ENCODE data around the gene STK16. TPM values are rescaled to one million over a fixed set of nuclear protein-coding genes. Genes with fewer than 3 reads are reported as not detected.

The STK16 gene
- total RNA-seq, 1 donor from 2014 or later: 31.0 TPM

GRCh38 chr2:219250049-219250781 is 4.9 kb downstream of the STK16 start:
- POLR2A ChIA-PET: interaction anchor here (0.6 to 12.0 kb wide), 17 partner anchors 11 to 371 kb away, joined by 3 to 287 read pairs (median 8); partner anchors contain the start of genes ABCB6, ANKZF1, ATG9A and CNPPD1
- DNase-seq (no peak), ATAC-seq (ENCODE audit: low read depth) (no peak)
- Mint-ChIP-seq H3K27me3 (no peaks in the 10 kb centered on the region), H3K4me3 (peak overlapping the region; percentile 82), H3K9me3 (no peaks in the 10 kb centered on the region), H3K4me1 (peaks cover 77% of the 10 kb centered on the region), H3K36me3 (ENCODE audit: low read depth) (peaks cover 55% of the 10 kb centered on the region), H3K27ac (peak overlapping the region; percentile 98)
- TF ChIP-seq CTCF (IDR thresholded peaks at IDR 0.05): no peak
- CTCF ChIA-PET: interaction anchor here (1.1 to 5.2 kb wide), 4 partner anchors 18 to 44 kb away, joined by 3 to 35 read pairs (median 18); partner anchors contain the start of genes ANKZF1, ATG9A and DNAJB2
- intact Hi-C loops (cut with micrococcal nuclease): loop anchor here (5.0 kb wide), 1 partner anchor 292 kb away; the partner anchor contains the start of genes CHPF and TMEM198

GRCh38 chr2:219251656-219252055 is 6.4 kb downstream of the STK16 start:
- ATAC-seq (ENCODE audit: low read depth) (no peak), DNase-seq (no peak)
- peaks cover 53% of the 10 kb centered on the region for H3K36me3 Mint-ChIP-seq (ENCODE audit: low read depth)
- peaks cover 76% of the 10 kb centered on the region for H3K4me1 Mint-ChIP-seq
- H3K27me3 Mint-ChIP-seq: no peaks in the 10 kb centered on the region
- ChIA-PET CTCF (interaction anchor here (1.2 to 5.2 kb wide), 3 partner anchors 27 to 80 kb away, joined by 3 to 35 read pairs (median 34); partner anchors contain the start of gene DNAJB2), POLR2A (interaction anchor here (0.6 to 12.0 kb wide), 9 partner anchors 10 to 359 kb away, joined by 3 to 287 read pairs (median 61); partner anchors contain the start of genes ABCB6, ANKZF1, ATG9A and CNPPD1)
- TF ChIP-seq CTCF (IDR thresholded peaks at IDR 0.05): no peak
- peak overlapping the region; percentile 82 for H3K4me3 Mint-ChIP-seq
- H3K27ac Mint-ChIP-seq: peak overlapping the region; percentile 98
- H3K9me3 Mint-ChIP-seq: no peaks in the 10 kb centered on the region
- intact Hi-C loops (cut with micrococcal nuclease): loop anchor here (5.0 kb wide), 1 partner anchor 291 kb away; the partner anchor contains the start of genes CHPF and TMEM198

- intact Hi-C loops (cut with micrococcal nuclease): loop anchor here (5.0 kb wide), 1 partner anchor 290 kb away; the partner anchor contains the start of genes CHPF and TMEM198
- H3K4me1 Mint-ChIP-seq: peaks cover 72% of the 10 kb centered on the region
- DNase-seq (no peak), ATAC-seq (ENCODE audit: low read depth) (no peak)
- peaks cover 53% of the 10 kb centered on the region for H3K36me3 Mint-ChIP-seq (ENCODE audit: low read depth)
- no peaks in the 10 kb centered on the region for H3K27me3 Mint-ChIP-seq
- TF ChIP-seq CTCF (IDR thresholded peaks at IDR 0.05): no peak
- H3K27ac Mint-ChIP-seq: peak overlapping the region; percentile 98
- ChIA-PET POLR2A (interaction anchor here (0.6 to 12.0 kb wide), 15 partner anchors 10 to 961 kb away, joined by 3 to 287 read pairs (median 8); partner anchors contain the start of genes ABCB6, ANKZF1, ATG9A and CNPPD1), CTCF (interaction anchor here (1.2 to 5.2 kb wide), 4 partner anchors 26 to 80 kb away, joined by 3 to 42 read pairs (median 34); partner anchors contain the start of gene DNAJB2)
- peak overlapping the region; percentile 82 for H3K4me3 Mint-ChIP-seq
- H3K9me3 Mint-ChIP-seq: no peaks in the 10 kb centered on the region
Measured at GRCh38 chr2:219252084-219252483, 6.8 kb downstream of the STK16 start.

- H3K27ac Mint-ChIP-seq: peak overlapping the region; percentile 98
- H3K4me1 Mint-ChIP-seq: peaks cover 67% of the 10 kb centered on the region
- ChIA-PET CTCF (interaction anchor here (4.3 to 4.4 kb wide), 2 partner anchors 26 to 42 kb away, joined by 34 to 42 read pairs; partner anchors contain the start of gene DNAJB2), POLR2A (interaction anchor here (0.6 to 12.0 kb wide), 21 partner anchors 8 to 962 kb away, joined by 3 to 287 read pairs (median 8); partner anchors contain the start of genes ABCB6, ANKZF1, ATG9A and CNPPD1)
- H3K27me3 Mint-ChIP-seq: no peaks in the 10 kb centered on the region
- DNase-seq (no peak), ATAC-seq (ENCODE audit: low read depth) (no peak)
- H3K4me3 Mint-ChIP-seq: peak overlapping the region; percentile 82
- TF ChIP-seq CTCF (IDR thresholded peaks at IDR 0.05): no peak
- intact Hi-C loops (cut with micrococcal nuclease): loop anchor here (5.0 kb wide), 1 partner anchor 290 kb away; the partner anchor contains the start of genes CHPF and TMEM198
- peaks cover 52% of the 10 kb centered on the region for H3K36me3 Mint-ChIP-seq (ENCODE audit: low read depth)
- no peaks in the 10 kb centered on the region for H3K9me3 Mint-ChIP-seq
Measured at GRCh38 chr2:219252570-219252899, 7.3 kb downstream of the STK16 start.
